HG02970 (cell line): ENCODE results near the gene CTAG1B.
"Not testable (repeated sequence)": the region's sequence is repeated elsewhere in the genome, so short reads cannot be mapped to it uniquely, and the experiment has no call there.

Source experiments
- ATAC-seq: cut with Tn5 transposase; IDR thresholded peaks from one replicate; pipeline ENCODE4 v1.9.1; 2021; ENCODE audit warnings: mild to moderate bottlenecking, moderate library complexity, moderate number of reproducible peaks; ENCODE audit not compliant: unreplicated experiment, low FRiP score

Gene CTAG1B

DNA sequence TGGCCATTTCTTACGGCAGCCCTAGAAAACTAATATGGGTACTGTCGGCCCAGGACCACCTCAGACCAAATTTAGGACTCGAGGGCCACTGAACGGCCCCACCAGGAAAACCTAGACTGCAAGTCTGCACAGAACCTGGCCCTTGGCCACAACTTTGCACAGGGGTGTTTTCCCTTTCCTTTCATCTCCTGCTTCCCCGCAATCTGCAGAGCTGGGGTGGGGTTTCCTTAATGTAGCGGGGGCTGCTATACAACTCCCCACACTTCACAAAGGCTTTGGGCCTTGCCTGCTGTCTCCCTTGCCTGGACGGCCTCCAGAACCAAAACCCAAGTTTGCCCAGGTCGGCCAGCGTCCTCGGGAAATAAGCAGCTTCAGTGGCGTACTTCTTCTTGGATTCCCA is 11.9 kb upstream of the CTAG1B start:
- not testable (repeated sequence) for ATAC-seq

DNA sequence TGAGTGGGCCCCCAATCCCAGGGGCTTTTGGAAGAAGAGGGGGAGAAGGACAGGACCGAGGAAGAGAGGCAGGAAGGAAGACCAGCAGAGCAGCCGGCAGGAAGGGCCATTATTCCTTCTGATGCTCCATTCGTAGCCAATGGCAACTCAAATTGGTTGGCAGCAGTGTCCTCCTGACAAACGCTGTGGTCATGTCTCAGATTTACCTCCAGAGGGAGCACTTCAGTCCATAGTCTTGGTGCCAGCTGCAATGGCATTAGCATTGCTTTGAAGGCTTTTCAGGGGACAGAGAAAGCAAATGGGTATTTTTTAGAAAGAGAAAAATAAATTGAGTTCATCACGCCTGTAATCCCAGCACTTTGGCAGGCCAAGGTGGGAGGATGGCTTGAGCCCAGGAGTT is 9.9 kb upstream of the CTAG1B start:
- not testable (repeated sequence) for ATAC-seq

DNA sequence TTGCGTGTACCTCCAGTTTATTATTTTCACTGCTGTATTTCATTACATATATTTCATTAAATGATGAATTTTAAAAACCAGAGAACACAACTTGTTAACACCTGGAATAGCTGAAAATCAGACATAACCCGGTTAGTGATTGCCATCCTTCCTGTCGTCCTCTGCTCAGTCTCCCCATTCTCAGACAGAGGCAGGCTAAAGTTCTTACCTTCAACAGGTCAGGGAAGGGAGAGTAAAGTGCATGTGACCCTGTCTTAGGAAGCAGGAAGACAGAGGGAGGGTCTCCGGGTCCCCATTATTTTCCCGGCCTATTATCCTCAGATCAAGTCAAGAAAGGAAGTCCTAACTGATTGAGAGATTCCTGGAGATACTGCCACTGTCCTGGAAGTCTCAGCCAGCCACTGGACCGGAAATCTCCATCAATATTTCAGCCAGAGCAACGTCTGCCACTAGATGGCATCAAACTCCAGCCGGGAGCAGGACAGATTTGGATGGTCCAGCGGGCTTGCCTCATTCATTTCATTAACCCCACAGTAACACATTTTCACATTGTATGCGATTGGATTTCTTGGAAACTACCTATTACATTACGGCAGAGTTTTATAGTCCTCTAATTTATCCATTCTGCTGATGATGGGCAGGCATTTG is 1.8 kb upstream of the CTAG1B start:
- not testable (repeated sequence) for ATAC-seq

DNA sequence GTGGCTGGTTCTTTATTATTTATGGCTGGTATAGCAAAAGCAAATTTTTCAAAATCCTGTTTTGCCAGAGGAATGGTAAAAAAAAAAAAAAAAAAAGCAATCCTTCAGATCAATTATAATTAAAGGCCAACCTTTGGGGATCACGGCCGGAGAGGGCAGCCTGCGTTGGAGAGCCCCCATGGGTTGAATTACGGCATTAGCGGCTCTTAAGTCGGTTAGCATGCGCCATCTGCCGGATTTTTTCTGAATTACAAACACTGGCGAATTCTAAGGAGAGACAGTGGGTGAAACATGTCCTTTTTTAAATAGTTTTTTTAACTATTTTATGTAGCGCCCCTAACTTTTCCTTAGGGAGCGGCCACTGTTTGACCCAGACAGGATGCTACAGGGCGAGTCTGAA is 5.5 kb downstream of the CTAG1B start:
- not testable (repeated sequence) for ATAC-seq

DNA sequence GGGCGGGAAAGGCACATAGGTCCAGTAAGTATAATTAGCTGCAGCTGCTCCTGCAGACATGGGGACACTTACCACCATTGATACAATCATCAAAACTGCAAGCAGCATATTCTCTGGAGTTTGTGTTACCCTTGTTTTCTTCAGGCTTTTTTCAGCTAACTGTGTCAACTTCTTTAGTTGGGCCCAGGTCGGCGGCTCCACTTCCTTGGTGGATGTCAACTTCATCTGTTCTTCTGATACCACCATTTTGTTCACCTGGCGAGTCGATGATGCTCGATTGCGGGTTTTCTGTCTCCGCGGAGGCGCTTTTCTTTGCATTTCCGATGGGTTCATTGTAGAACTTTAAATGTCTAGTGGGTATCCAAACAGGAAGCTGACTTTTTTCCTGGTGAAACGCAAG is 7.9 kb downstream of the CTAG1B start:
- not testable (repeated sequence) for ATAC-seq

DNA sequence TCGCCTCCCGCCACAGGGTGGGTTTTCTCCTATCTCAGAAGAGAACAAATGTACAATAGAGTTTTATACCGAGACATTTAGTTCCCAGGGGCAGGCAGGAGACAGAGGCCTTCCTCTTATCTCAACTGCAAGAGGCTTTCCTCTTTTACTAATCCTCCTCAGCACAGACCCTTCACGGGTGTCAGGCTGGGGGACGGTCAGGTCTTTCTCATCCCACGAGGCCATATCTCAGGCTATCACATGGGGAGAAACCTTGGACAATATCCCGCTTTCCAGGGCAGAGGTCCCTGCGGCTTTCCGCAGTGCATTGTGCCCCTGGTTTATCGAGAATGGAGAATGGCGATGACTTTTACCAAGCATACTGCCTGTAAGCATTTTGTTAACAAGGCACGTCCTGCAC is 10.3 kb downstream of the CTAG1B start:
- not testable (repeated sequence) for ATAC-seq

DNA sequence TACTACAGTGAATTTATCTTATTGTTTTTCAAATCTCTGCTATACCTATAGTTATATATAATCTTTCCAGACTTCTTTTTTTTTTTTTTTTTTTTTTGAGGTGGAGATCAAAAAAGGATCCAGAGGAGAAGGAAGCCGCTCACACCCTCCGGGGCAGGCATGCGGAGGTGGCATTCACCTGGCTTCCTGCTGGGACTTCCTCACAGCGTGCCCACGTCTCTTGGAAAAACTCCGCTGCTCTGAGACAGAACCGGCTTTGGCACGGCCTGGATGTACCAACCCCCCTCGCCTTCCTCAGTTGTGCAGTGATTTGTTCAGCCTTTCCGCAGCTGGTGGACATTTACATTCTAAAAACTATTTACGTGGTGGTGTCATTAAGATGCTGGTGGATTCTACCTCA is 11.1 kb downstream of the CTAG1B start:
- ATAC-seq: not testable (repeated sequence)

DNA sequence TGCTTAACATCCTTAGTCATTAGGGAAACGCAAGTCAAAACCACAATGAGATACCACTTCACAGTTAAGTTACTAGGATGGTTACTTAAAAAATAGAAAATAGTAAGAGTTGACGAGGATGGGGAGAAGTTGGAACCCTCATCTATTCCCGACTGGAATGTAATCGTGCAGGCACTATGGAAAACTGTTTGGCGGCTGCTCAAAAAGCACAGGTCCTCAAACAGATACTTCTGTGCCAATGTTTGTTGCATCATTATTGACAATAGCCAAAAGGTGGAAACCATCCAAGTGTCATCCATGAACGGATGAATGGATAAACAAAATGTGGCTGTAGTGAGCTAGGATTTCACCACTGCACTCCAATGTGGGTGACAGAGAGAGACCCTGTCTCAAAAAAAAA is 11.7 kb downstream of the CTAG1B start:
- no peak for ATAC-seq

DNA sequence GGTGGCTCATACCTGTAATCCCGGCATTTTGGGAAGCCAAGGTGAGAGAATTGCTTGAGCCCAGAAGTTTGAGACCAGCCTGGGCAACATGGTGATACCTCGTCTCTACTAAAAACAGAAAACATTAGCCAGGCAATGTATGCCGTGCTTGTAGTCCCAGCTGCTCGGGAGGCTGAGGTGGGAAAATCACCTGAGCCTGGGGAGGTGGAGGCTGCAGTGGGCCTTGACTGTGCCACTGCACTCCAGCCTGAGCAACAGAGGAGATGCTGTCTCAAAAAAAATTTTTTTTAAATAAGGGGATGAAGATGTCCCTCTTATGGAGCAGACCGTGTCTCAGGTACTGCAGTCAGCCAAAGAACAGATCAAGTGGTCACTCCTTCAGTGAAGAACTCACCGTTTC is 13.5 kb downstream of the CTAG1B start:
- ATAC-seq: no peak

DNA sequence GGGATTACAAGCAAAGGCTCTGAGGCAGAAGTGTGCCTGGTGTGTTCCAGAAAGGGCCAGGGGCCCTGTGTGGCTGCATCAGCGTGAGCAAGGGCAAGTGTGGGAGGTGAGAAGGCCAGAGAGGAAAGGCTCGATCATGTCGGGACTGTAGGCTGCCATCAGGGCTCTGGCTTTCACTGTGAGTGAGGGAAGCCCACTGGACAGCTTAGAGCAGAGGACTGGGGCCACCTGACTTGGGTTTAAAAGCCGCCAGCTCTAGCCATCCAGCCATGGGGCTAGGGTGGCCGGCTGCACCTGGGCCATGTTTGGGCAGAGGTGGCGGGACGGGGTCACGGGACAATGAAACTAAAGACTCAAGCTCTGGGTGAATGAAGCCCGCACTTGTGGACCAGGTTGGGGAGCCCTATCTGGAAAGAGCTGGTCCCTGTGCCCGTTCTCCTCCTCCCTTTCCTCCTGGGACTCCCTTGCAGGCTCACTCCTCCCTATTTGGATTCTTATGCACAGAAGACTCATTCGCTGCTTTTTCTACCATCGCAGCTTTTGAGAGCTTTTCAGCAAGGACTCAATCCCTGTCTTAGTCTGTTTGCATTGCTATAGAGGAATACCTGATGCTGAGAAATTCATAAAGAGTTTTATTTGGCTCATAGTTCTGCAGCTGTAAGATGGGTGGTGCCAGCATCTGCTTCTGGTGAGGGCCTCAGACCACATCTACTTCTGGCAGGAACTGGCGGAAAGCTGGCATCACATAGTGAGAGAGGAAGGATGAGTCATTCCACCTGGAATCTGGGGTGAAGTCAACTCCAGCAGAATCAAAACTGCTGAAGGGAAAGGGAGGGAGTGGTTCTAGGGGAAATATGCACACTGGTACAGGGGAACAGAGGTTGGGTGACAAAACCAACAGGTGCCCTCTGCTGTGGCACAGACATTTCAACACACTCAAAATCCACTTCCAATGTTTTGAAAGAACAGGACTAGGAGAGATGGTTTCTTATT is 15.3 kb downstream of the CTAG1B start:
- no peak for ATAC-seq

DNA sequence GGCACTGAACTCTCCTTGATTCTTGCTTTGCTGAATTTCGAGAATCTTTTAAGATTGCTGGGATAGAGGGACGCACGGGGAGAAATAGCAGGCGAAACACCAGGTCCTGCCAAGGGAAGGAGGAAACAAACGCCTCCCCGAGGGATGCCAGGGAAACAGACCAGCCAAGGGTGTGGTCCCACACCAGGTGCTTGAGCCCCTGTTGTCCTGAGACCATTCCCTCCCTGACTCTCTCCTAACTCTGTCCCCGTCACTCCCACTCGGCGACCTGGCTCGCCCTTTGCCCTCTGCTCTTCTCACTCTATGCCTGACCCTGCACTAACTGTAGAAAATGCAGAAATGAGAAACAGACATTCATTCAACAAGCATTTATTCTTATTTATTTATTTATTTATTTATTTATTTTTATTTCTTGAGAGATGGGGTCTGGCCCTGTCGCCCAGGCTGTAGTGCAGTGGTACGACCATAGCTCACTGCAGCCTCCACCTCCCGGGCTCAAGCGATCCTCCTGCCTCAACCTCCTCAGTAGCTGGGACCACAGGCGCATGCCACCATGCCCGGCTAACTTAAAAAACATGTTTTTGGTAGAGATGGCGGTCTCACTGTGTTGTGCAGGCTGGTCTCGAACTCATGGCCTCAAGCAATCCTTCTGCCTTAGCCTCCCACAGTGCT is 16.2 kb downstream of the CTAG1B start:
- ATAC-seq: no peak

DNA sequence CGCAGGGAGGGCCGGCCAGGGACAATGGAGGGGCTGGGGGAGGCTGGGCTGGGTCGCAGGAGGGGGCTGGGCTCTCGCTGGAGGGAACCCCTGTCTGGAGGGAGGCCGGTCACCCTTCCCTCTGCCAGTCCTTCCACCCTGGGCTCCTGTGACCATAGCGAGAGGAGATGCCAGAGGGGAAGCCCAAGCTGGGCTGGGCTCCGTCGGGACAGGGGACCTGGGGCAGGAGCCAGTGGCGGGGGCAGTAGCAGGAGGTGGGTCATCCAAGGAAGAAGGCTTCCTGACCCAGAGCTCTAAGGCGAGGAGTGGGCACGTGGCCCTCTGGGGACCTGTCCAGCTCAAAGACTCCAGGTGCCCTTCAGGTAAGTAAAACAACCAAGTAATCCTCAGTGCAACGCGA is 16.9 kb downstream of the CTAG1B start:
- no peak for ATAC-seq

DNA sequence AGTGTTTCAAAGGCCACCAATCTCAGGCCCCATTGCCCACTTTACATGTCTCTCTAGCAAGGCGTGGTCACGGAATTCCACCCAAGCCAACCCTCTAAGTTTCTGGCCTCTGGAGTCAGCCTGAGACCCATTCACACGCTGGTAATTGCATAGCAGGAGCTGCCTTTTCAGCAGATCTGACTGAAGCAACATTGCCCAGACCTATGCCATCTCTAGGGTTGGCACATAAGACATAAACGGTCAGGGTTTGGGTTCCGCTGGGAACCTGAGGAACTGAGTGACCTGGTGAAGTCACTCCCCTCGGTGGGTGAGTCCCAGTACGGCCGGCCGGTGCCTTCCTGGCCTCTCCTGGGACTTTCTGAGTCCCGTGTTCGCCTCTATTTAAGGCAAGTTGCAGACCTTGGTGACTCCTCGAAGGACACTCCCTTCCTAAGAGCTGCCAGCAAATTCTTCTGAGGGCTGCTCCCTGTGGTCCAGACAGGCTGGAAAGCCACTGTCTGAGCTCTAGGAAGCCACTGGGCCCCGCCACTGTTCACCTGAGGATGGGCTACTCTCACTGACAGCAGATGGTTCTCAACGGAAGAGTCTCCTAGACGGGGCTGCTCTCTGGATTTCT is 18.2 kb downstream of the CTAG1B start:
- ATAC-seq: no peak

DNA sequence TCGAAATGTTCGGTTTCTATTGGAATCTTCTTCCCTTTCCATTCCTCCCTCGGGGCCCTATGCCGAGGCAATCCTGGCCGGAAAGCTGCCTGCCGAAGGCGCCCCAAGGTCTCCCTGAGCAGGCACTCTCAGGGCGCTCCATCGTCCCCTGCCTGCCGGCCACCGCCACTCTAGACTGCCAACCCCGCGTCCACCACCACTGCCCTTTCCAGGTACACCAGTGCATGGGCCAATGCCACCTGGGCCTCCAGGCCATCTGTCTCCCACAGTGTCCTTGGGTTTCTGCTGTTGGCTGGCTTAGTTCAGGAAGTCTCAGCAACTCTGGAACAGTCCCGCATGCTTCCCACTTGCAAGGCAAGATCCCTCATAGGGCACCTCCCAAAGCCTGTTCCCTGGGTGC is 19.6 kb downstream of the CTAG1B start:
- ATAC-seq: no peak

DNA sequence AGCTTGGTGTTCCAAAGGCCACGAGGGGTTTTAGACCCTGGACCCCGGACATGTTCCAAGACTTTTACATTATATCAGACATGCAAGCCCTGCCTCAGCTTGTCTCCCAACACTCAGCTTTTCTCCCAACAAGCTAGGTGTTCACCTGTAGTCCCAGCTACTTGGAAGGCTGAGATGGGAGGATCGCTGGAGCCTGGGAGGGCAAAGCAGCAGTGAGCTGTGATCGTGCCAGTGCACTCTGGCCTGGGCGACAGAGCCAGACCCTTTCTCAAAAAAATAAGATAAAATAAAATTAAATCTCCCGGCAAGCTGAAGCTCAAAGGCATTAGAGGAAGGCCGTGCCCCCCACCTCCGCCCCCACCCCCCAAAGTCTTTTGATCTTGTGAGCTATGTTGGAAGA is 20.4 kb downstream of the CTAG1B start:
- no peak for ATAC-seq

DNA sequence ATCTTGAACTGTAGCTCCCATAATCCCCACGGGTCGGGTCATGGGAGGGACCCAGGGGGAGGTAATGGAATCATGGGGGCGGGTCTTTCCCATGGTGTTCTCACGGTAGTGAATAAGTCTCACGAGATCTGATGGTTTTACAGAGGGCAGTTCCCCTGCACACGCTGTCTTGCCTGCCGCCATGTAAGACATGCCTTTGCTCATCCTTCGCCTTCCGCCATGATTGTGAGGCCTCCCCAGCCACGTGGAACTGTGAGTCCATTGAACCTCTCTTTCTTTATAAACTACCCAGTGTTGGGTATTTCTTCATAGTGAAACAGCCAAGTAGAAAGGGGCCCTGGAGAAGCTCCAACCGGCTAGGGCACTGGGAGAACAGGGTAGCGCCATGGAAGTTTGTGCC is 21.9 kb downstream of the CTAG1B start:
- ATAC-seq: no peak

DNA sequence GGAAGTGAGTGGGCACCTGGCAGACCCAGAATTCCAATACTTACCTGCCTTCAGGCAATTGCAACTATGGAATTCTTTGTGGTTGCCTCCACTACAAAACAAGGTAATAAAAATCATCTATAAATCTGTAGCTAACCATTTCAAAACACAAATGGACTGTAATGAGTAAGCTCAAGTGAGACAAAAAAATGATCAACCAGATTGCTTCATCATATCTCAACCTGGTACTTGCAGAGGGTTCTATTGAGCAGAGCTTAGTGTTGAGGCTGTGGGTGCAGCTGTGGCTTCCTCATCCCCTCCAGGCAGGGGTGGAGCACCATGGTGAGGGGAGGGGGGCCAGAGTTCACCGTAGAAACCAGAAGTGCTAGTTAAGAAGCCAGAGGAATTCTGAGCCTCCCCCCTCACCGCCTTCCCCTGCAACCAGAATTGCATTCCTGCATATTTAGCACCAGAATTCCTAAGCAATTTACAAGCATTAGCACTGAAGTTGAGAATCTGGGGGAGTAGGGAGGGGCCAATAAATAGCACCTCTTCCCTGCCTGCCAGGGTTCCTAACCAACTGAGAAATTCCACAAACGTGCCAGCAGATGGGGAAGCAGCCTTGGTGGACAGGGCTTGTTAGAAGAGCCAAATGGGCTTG is 22.7 kb downstream of the CTAG1B start:
- no peak for ATAC-seq

DNA sequence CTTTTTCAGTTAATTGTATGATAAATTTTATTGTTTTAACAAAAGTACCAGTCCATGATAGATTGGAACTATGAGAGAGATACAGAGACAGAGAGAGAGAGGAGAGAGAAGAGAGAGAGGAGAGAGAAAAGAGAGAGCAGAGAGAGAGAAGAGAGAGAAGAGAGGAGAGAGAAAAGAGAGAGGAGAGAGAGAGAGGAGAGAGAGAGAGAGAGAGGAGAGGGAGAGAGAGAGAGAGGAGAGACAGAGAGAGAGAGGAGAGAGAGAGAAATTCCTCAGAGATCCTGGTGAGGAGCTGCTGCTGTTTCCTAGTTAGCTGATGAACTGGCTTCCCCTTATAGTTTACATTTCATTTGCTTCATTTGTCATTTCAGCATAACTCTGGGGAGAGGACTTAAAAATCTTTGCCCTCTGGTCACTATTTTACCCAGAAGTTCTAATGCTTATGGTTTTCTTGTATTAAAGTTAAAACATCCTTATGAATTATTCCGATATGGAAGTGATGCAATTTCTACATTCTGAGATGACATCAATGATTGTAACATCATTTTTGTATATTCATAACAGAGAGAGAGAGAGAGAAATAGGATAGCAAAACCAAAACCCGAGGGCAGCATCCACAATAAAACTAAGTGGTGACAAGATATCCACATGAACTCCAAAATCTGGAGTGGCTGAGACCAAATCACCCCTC is 23.4 kb downstream of the CTAG1B start:
- no peak for ATAC-seq

DNA sequence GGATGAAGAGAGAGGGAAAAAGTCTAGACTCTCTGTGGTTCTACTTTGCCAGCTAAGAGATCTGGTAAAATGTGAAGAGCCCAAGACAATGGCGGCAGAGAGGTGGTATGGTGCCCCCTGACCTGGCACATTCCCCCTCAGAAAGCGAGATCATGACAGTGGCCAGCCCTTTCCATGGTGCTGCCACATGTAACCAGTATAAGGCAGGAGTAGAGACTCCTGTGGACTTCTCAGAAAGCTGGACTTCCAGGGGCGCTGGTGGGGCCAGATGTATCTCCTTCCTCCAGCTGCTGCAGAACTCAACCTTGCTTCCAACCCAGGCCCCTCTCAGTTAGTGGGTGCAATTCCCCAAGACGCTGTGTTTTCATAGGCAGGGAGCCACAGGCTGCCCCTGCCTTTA is 24.6 kb downstream of the CTAG1B start:
- no peak for ATAC-seq

DNA sequence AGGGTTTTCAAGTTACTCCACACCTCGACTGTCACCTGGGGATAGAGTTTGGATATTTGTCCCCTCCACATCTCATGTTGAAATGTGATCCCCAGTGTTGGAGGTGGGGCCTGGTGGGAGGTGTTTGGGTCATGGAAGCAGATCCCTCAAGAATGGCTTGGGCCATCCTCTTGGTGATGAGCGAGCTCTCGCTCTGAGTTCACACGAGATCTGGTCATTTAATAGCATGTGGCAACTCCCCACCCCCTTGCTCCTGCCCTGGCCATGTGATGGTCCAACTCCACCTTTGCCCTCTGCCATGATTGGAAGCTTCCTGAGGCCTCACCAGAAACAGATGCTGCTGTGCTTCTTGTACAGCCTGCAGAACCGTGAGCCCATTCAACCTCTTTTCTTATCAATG is 25.9 kb downstream of the CTAG1B start:
- no peak for ATAC-seq
